Activated CD8-positive, alpha-beta memory T cell treated with anti-CD3 and anti-CD28 coated beads for 4 hours (primary cell): Measurements from ENCODE around the gene LDLRAP1.
A peak's percentile ranks its signal among the peaks of the same experiment; 100 is the strongest.

ENCODE experiments used
- DNase-seq, 2 donors: peaks; one replicate each; pipeline ENCODE4 v3.0.0-alpha.2; 2020; ENCODE audit warnings: low read depth in 2 of 2

The LDLRAP1 gene

GRCh38 chr1:25607123-25607522, 63.7 kb downstream of the LDLRAP1 start:
- DNase-seq, result no peak

GRCh38 chr1:25608488-25609178, 65.2 kb downstream of the LDLRAP1 start:
- peak; percentile 76 to 81 for DNase-seq

GRCh38 chr1:25609921-25610320, 66.5 kb downstream of the LDLRAP1 start:
- no peak for DNase-seq

GRCh38 chr1:25610822-25611630, 67.6 kb downstream of the LDLRAP1 start:
- no peak for DNase-seq

- DNase-seq, result no peak
Observed at GRCh38 chr1:25611843-25612242, 68.4 kb downstream of the LDLRAP1 start.

- no peak for DNase-seq
Observed at GRCh38 chr1:25612421-25612820, 69.0 kb downstream of the LDLRAP1 start.

GRCh38 chr1:25613091-25613490, 69.7 kb downstream of the LDLRAP1 start:
- DNase-seq, result no peak

- no peak for DNase-seq
Observed at GRCh38 chr1:25614501-25615171, 71.2 kb downstream of the LDLRAP1 start.

- no peak for DNase-seq
Observed at GRCh38 chr1:25615172-25615541, 71.8 kb downstream of the LDLRAP1 start.

- DNase-seq, result no peak
Observed at GRCh38 chr1:25615563-25616094, 72.2 kb downstream of the LDLRAP1 start.

GRCh38 chr1:25616095-25616986, 72.9 kb downstream of the LDLRAP1 start, which contains the start of gene MAN1C1:
TSS of gene MAN1C1 (plus strand) at chr1:25616791. CDS start at chr1:25617798, 1,007 bp downstream.
- DNase-seq, result peak; percentile 47 to 59

GRCh38 chr1:25616987-25617624, 73.7 kb downstream of the LDLRAP1 start:
- DNase-seq, result no peak

GRCh38 chr1:25617625-25618432, 74.4 kb downstream of the LDLRAP1 start:
- DNase-seq, result no peak

- DNase-seq, result no peak
Observed at GRCh38 chr1:25618433-25618808, 75.0 kb downstream of the LDLRAP1 start.
